GM23338 (cell line): ENCODE results near the gene NPHS1. TPM values are rescaled to one million over a fixed set of nuclear protein-coding genes. Genes with fewer than 3 reads are reported as not detected.

Experiments used
- ATAC-seq: fragments of 200-7000 bp; cut with Tn5 transposase; 3 replicates; pipeline ENCODE4 v1.9.1; 2020
- DNase-seq: peaks from one replicate; pipeline ENCODE4 v3.0.0-alpha.2; 2015; ENCODE audit warnings: low spot score
- H2AFZ ChIP-seq: fragments of 200-600 bp; sonication (generic); 2 replicates; pipeline ENCODE4 v1.8.0; 2016; ENCODE audit warnings: antibody characterized with exemption, mild to moderate bottlenecking, moderate library complexity
- H3F3A ChIP-seq: fragments of 200-600 bp; sonication (generic); replicated peaks from 2 replicates; pipeline ENCODE4 v1.8.0; 2017; ENCODE audit warnings: antibody characterized with exemption, mixed run types, low read depth
- H3K27ac ChIP-seq: fragments of 200-600 bp; sonication (generic); 2 replicates; pipeline ENCODE4 v1.6.1; 2016; ENCODE audit warnings: low read depth
- H3K27me3 ChIP-seq: fragments of 200-600 bp; sonication (generic); 2 replicates; pipeline ENCODE4 v1.8.0; 2016; ENCODE audit warnings: mild to moderate bottlenecking, mixed run types, moderate library complexity; ENCODE audit not compliant: insufficient read depth
- H3K36me3 ChIP-seq: fragments of 200-600 bp; sonication (generic); 2 replicates; pipeline ENCODE4 v1.8.0; 2016; ENCODE audit warnings: mild to moderate bottlenecking; ENCODE audit not compliant: insufficient read depth
- H3K4me1 ChIP-seq: fragments of 200-600 bp; sonication (generic); 2 replicates; pipeline ENCODE4 v1.8.0; 2016; ENCODE audit warnings: mild to moderate bottlenecking, moderate library complexity; ENCODE audit not compliant: insufficient read depth
- H3K4me2 ChIP-seq: fragments of 200-600 bp; sonication (generic); 2 replicates; pipeline ENCODE4 v1.7.1; 2017; ENCODE audit warnings: mixed run types
- H3K4me3 ChIP-seq: fragments of 200-600 bp; sonication (generic); 2 replicates; pipeline ENCODE4 v1.6.1; 2016; ENCODE audit warnings: mixed run types
- H3K79me2 ChIP-seq: fragments of 200-600 bp; sonication (generic); replicated peaks from 2 replicates; pipeline ENCODE4 v1.8.0; 2017; ENCODE audit warnings: mild to moderate bottlenecking; ENCODE audit not compliant: insufficient read depth
- H3K9me2 ChIP-seq: fragments of 200-600 bp; sonication (generic); 2 replicates; pipeline ENCODE4 v1.8.0; 2017; ENCODE audit not compliant: insufficient read depth
- H4K20me1 ChIP-seq: fragments of 200-600 bp; sonication (generic); replicated peaks from 2 replicates; pipeline ENCODE4 v1.8.0; 2017; ENCODE audit warnings: mild to moderate bottlenecking; ENCODE audit not compliant: insufficient read depth
- H3K27ac Mint-ChIP-seq: 2 replicates; pipeline ENCODE4 v1.8.0; 2020; ENCODE audit warnings: inconsistent platforms, mild to moderate bottlenecking, moderate library complexity, mixed read lengths
- H3K27me3 Mint-ChIP-seq: 3 replicates; pipeline ENCODE4 v1.8.0; 2022; ENCODE audit warnings: low read depth, mild to moderate bottlenecking, moderate library complexity, mixed read lengths, inconsistent platforms; ENCODE audit not compliant: insufficient read depth, poor library complexity
- H3K36me3 Mint-ChIP-seq: 3 replicates; pipeline ENCODE4 v1.8.0; 2021; ENCODE audit warnings: low read depth, mild to moderate bottlenecking, inconsistent platforms, moderate library complexity, mixed read lengths
- H3K4me1 Mint-ChIP-seq: 3 replicates; pipeline ENCODE4 v1.8.0; 2020; ENCODE audit warnings: mild to moderate bottlenecking, inconsistent platforms, mixed read lengths
- H3K4me3 Mint-ChIP-seq: 3 replicates; pipeline ENCODE4 v1.8.0; 2021; ENCODE audit warnings: moderate library complexity, mild to moderate bottlenecking, inconsistent platforms, mixed read lengths
- H3K9me3 Mint-ChIP-seq: 3 replicates; pipeline ENCODE4 v1.8.0; 2020; ENCODE audit warnings: moderate library complexity, mild to moderate bottlenecking, inconsistent platforms, mixed read lengths
- CREB1 ChIP-seq: fragments of 250-450 bp; sonication (Bioruptor Pico); IDR thresholded peaks from 2 replicates; pipeline ENCODE4 v1.5.0; 2020; ENCODE audit warnings: low read depth, mild to moderate bottlenecking, moderate library complexity
- EZH2 ChIP-seq: fragments of 200-600 bp; sonication (generic); IDR thresholded peaks from one replicate; pipeline ENCODE4 v1.8.0; 2017; ENCODE audit warnings: antibody characterized with exemption, mild to moderate bottlenecking, low read depth; ENCODE audit not compliant: unreplicated experiment
- EZH2phosphoT487 ChIP-seq: fragments of 200-600 bp; sonication (generic); IDR thresholded peaks from one replicate; pipeline ENCODE4 v1.8.1; 2018; ENCODE audit warnings: antibody characterized with exemption; ENCODE audit not compliant: unreplicated experiment
- JUNB ChIP-seq: IDR thresholded peaks from one replicate; pipeline ENCODE4 v1.6.1; 2016; ENCODE audit warnings: antibody characterized with exemption; ENCODE audit not compliant: unreplicated experiment
- NANOG ChIP-seq: IDR thresholded peaks from 2 replicates; pipeline ENCODE4 v1.6.1; 2016; ENCODE audit warnings: antibody characterized with exemption, borderline replicate concordance
- POLR2AphosphoS5 ChIP-seq: IDR thresholded peaks from 2 replicates; pipeline ENCODE4 v1.6.1; 2016; ENCODE audit warnings: antibody characterized with exemption, low read depth
- STAT1 ChIP-seq: IDR thresholded peaks from one replicate; pipeline ENCODE4 v1.6.1; 2016; ENCODE audit warnings: antibody characterized with exemption; ENCODE audit not compliant: unreplicated experiment
- ZNF114 ChIP-seq: fragments of 250-450 bp; sonication (Bioruptor Pico); IDR thresholded peaks from 2 replicates; pipeline ENCODE4 v1.5.0; 2020; ENCODE audit warnings: mild to moderate bottlenecking, moderate library complexity
- ZNF331 ChIP-seq: fragments of 250-450 bp; sonication (Bioruptor Pico); IDR thresholded peaks from 2 replicates; pipeline ENCODE4 v1.5.0; 2020; ENCODE audit warnings: low read depth, mild to moderate bottlenecking, moderate library complexity
- polyA plus RNA-seq: library from polyadenylated mRNA; unstranded; fragments of >200 nt; fragmentation: Nextera tagmentation; extraction: Ambion mirVana; gene quantifications from 2 replicates; pipeline ENCODE4 v1.2.1, GENCODE V29; 2016
- total RNA-seq: library from RNA; depleted of rRNA; stranded (reverse); fragments of >200 nt; shearing (Covaris generic); gene quantifications from 2 replicates; pipeline ENCODE4 v1.2.3, GENCODE V29; 2014
- TF ChIP-seq, protein P1 (sequence below): IDR thresholded peaks from 2 replicates; pipeline ENCODE4 v1.6.1; 2016; ENCODE audit warnings: antibody characterized with exemption
- TF ChIP-seq, protein P2 (sequence below): IDR thresholded peaks from one replicate; pipeline ENCODE4 v1.6.1; 2018; ENCODE audit warnings: antibody characterized with exemption; ENCODE audit not compliant: unreplicated experiment
- TF ChIP-seq, protein P3 (sequence below), 2 experiments: fragments of 200-600 bp in 1 of 2; sonication (generic) in 1 of 2; conservative IDR thresholded peaks; 2 replicates each; pipeline versions ENCODE4 v1.5.1 to v1.6.1; 2016 to 2017; ENCODE audit warnings: antibody characterized with exemption in 2 of 2, low read depth in 2 of 2, mild to moderate bottlenecking in 2 of 2, moderate library complexity in 1 of 2
- TF ChIP-seq, protein P4 (sequence below): fragments of 250-450 bp; sonication (Bioruptor Pico); IDR thresholded peaks from 2 replicates; pipeline ENCODE4 v1.5.0; 2020; ENCODE audit warnings: mild to moderate bottlenecking, moderate library complexity

The NPHS1 gene
- total and polyA plus RNA-seq, 2 experiments from 2014 or later, result 1.0 to 1.3 TPM

DNA sequence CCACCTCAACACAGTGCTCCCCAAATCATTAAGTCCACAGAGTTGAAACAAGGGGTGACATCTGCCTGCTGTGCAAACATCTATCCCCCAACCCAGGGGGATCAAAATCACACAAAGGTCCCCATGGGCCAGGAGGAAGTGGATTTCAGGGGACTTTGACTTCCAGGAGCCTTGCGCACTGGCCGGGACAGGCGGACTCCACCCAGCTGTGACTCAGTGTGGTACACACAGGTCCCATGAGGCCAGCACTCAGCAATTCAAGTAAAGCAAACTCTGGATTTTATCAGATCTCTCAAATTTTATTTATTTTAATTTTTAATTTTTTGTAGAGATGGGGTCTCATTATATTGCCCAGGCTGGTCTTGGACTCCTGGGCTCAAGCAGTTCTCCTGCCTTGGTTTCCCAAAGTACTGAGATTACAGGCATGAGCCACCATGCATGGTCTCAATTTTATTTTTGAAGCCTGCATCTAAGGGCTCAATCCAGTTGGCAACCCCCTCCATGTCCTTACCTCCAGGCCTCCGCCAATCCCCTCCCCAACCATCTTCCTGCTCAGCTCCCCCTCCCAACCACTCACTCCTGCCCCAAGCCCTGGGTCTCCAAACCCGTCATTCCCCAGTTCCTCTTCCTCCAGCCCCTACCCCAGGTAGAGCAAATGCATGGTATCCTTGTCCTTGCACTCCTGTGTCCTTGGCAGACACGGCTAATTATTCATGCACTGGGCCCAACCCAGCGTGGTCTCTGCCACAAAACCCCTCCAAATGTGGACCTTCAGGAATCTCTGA lies 58.7 kb downstream of the NPHS1 start:
- DNase-seq, result no peak
- H3F3A ChIP-seq, result 0 out of 2 replicates have a peak, but pooled peaks cover 5% of the 10 kb centered on the region
- H3K27ac Mint-ChIP-seq, result no peak overlapping the region
- no peaks in the 10 kb centered on the region; the same call in 2 of the 3 replicates for H3K9me3 Mint-ChIP-seq
- H3K27me3 Mint-ChIP-seq, result peaks cover 33% of the 10 kb centered on the region
- no peak overlapping the region for H3K4me3 ChIP-seq
- H3K36me3 ChIP-seq, result no peaks in the 10 kb centered on the region
- peaks cover 10% of the 10 kb centered on the region; the same call in 1 of the 2 replicates for H3K4me1 ChIP-seq
- H3K36me3 Mint-ChIP-seq, result no peaks in the 10 kb centered on the region
- H3K27me3 ChIP-seq, result peaks cover 37% of the 10 kb centered on the region
- no peak overlapping the region for H2AFZ ChIP-seq
- no peak overlapping the region for H3K4me2 ChIP-seq
- no peaks in the 10 kb centered on the region for H3K9me2 ChIP-seq
- H3K27ac ChIP-seq, result no peak overlapping the region
- peaks cover 11% of the 10 kb centered on the region for H3K4me1 Mint-ChIP-seq
- no peaks in the 10 kb centered on the region for H4K20me1 ChIP-seq
- H3K79me2 ChIP-seq, result no peaks in the 10 kb centered on the region
- TF ChIP-seq CREB1 (CRISPR knock-in tag), result no peak
- TF ChIP-seq NANOG, result no peak
- TF ChIP-seq, protein P1, sequence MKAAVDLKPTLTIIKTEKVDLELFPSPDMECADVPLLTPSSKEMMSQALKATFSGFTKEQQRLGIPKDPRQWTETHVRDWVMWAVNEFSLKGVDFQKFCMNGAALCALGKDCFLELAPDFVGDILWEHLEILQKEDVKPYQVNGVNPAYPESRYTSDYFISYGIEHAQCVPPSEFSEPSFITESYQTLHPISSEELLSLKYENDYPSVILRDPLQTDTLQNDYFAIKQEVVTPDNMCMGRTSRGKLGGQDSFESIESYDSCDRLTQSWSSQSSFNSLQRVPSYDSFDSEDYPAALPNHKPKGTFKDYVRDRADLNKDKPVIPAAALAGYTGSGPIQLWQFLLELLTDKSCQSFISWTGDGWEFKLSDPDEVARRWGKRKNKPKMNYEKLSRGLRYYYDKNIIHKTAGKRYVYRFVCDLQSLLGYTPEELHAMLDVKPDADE, result no peak
- TF ChIP-seq JUNB, result no peak
- TF ChIP-seq, protein P2, sequence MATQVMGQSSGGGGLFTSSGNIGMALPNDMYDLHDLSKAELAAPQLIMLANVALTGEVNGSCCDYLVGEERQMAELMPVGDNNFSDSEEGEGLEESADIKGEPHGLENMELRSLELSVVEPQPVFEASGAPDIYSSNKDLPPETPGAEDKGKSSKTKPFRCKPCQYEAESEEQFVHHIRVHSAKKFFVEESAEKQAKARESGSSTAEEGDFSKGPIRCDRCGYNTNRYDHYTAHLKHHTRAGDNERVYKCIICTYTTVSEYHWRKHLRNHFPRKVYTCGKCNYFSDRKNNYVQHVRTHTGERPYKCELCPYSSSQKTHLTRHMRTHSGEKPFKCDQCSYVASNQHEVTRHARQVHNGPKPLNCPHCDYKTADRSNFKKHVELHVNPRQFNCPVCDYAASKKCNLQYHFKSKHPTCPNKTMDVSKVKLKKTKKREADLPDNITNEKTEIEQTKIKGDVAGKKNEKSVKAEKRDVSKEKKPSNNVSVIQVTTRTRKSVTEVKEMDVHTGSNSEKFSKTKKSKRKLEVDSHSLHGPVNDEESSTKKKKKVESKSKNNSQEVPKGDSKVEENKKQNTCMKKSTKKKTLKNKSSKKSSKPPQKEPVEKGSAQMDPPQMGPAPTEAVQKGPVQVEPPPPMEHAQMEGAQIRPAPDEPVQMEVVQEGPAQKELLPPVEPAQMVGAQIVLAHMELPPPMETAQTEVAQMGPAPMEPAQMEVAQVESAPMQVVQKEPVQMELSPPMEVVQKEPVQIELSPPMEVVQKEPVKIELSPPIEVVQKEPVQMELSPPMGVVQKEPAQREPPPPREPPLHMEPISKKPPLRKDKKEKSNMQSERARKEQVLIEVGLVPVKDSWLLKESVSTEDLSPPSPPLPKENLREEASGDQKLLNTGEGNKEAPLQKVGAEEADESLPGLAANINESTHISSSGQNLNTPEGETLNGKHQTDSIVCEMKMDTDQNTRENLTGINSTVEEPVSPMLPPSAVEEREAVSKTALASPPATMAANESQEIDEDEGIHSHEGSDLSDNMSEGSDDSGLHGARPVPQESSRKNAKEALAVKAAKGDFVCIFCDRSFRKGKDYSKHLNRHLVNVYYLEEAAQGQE, result no peak
- no peak for TF ChIP-seq POLR2AphosphoS5
- TF ChIP-seq, protein P3, sequence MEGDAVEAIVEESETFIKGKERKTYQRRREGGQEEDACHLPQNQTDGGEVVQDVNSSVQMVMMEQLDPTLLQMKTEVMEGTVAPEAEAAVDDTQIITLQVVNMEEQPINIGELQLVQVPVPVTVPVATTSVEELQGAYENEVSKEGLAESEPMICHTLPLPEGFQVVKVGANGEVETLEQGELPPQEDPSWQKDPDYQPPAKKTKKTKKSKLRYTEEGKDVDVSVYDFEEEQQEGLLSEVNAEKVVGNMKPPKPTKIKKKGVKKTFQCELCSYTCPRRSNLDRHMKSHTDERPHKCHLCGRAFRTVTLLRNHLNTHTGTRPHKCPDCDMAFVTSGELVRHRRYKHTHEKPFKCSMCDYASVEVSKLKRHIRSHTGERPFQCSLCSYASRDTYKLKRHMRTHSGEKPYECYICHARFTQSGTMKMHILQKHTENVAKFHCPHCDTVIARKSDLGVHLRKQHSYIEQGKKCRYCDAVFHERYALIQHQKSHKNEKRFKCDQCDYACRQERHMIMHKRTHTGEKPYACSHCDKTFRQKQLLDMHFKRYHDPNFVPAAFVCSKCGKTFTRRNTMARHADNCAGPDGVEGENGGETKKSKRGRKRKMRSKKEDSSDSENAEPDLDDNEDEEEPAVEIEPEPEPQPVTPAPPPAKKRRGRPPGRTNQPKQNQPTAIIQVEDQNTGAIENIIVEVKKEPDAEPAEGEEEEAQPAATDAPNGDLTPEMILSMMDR (conservative IDR thresholded peaks at IDR 0.05; ENCODE audit: low read depth in 2 of 2), result no peak
- no peak for TF ChIP-seq EZH2phosphoT487
- no peak for TF ChIP-seq ZNF331 (CRISPR knock-in tag)
- no peak for TF ChIP-seq EZH2
- no peak for TF ChIP-seq ZNF114 (CRISPR knock-in tag)
- TF ChIP-seq, protein P4, sequence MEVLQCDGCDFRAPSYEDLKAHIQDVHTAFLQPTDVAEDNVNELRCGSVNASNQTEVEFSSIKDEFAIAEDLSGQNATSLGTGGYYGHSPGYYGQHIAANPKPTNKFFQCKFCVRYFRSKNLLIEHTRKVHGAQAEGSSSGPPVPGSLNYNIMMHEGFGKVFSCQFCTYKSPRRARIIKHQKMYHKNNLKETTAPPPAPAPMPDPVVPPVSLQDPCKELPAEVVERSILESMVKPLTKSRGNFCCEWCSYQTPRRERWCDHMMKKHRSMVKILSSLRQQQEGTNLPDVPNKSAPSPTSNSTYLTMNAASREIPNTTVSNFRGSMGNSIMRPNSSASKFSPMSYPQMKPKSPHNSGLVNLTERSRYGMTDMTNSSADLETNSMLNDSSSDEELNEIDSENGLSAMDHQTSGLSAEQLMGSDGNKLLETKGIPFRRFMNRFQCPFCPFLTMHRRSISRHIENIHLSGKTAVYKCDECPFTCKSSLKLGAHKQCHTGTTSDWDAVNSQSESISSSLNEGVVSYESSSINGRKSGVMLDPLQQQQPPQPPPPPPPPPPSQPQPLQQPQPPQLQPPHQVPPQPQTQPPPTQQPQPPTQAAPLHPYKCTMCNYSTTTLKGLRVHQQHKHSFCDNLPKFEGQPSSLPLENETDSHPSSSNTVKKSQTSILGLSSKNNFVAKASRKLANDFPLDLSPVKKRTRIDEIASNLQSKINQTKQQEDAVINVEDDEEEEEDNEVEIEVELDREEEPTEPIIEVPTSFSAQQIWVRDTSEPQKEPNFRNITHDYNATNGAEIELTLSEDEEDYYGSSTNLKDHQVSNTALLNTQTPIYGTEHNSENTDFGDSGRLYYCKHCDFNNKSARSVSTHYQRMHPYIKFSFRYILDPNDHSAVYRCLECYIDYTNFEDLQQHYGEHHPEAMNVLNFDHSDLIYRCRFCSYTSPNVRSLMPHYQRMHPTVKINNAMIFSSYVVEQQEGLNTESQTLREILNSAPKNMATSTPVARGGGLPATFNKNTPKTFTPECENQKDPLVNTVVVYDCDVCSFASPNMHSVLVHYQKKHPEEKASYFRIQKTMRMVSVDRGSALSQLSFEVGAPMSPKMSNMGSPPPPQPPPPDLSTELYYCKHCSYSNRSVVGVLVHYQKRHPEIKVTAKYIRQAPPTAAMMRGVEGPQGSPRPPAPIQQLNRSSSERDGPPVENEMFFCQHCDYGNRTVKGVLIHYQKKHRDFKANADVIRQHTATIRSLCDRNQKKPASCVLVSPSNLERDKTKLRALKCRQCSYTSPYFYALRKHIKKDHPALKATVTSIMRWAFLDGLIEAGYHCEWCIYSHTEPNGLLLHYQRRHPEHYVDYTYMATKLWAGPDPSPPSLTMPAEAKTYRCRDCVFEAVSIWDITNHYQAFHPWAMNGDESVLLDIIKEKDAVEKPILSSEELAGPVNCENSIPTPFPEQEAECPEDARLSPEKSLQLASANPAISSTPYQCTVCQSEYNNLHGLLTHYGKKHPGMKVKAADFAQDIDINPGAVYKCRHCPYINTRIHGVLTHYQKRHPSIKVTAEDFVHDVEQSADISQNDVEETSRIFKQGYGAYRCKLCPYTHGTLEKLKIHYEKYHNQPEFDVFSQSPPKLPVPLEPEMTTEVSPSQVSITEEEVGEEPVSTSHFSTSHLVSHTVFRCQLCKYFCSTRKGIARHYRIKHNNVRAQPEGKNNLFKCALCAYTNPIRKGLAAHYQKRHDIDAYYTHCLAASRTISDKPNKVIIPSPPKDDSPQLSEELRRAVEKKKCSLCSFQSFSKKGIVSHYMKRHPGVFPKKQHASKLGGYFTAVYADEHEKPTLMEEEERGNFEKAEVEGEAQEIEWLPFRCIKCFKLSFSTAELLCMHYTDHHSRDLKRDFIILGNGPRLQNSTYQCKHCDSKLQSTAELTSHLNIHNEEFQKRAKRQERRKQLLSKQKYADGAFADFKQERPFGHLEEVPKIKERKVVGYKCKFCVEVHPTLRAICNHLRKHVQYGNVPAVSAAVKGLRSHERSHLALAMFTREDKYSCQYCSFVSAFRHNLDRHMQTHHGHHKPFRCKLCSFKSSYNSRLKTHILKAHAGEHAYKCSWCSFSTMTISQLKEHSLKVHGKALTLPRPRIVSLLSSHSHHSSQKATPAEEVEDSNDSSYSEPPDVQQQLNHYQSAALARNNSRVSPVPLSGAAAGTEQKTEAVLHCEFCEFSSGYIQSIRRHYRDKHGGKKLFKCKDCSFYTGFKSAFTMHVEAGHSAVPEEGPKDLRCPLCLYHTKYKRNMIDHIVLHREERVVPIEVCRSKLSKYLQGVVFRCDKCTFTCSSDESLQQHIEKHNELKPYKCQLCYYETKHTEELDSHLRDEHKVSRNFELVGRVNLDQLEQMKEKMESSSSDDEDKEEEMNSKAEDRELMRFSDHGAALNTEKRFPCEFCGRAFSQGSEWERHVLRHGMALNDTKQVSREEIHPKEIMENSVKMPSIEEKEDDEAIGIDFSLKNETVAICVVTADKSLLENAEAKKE, result no peak
- no peak for TF ChIP-seq STAT1
- no peak overlapping the region for H3K4me3 Mint-ChIP-seq
- no peak for ATAC-seq
